HG03442 (cell line): Measurements from ENCODE around the gene SSBP1.
A peak's percentile ranks its signal among the peaks of the same experiment; 100 is the strongest.
"Not testable (repeated sequence)": the region's sequence is repeated elsewhere in the genome, so short reads cannot be mapped to it uniquely, and the experiment has no call there.

Source experiments
- ATAC-seq: cut with Tn5 transposase; IDR thresholded peaks from one replicate; pipeline ENCODE4 v1.9.1; 2021; ENCODE audit warnings: mild to moderate bottlenecking, moderate library complexity; ENCODE audit not compliant: unreplicated experiment

Gene SSBP1

DNA sequence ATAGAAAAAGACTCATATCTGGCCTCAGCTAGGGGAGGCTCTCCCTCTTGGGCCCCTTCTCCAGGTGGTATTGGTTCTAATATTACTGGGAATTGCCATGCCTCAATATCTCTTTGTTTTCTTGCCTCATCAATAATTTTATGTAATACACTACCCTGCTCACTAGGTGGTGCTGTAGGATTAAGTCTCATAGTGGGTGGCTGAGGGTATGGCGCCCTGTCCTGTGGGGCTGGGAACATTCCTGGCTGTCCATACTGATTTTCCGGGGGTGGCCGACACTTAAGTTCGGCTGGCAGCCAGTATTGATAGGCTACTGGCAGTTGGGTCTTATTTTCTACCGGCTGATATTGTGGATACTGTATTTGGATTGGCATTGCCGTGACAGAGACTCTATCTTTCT is 16.8 kb downstream of the SSBP1 start:
- no peak for ATAC-seq

- ATAC-seq = no peak
Measured at GRCh38 chr7:141763797-141764196, 25.6 kb downstream of the SSBP1 start, which contains the start of gene TAS2R3. TAS2R3 (plus strand) TSS chr7:141764097; CDS start chr7:141764159, 62 bp downstream.

DNA sequence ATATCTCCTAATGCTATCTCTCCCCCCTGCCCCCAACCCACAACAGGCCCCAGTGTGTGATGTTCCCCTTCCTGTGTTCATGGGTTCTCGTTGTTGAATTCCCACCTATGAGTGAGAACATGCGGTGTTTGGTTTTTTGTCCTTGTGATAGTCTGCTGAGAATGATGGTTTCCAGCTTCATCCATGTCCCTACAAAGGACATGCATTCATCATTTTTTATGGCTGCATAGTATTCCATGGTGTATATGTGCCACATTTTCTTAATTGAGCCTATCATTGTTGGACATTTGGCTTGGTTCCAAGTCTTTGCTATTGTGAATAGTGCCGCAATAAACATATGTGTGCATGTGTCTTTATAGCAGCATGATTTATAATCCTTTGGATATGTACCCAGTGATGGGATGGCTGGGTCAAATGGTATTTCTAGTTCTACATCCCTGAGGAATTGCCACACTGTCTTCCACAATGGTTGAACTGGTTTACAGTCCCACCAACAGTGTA is 32.0 kb downstream of the SSBP1 start:
- ATAC-seq = not testable (repeated sequence)

DNA sequence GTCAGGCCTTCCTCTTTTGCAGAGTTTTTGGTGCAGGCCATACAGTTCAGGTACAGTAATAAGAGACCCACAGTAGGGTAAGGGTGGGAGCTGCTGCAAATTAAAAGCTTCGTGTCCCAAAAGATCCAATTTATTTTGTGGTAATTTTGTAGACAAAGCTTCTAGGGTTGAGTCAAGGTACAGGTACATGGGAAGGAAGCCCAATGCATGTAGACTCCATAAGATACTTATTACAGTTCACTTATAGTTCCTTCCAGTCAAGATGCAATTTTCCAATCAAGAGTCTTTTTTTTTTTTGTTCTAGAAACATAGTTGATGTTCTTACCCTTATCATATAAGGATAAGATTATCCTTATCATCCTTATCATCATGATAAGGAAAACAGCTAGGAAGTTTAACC is 38.2 kb downstream of the SSBP1 start, which contains the start of gene TAS2R4:
Gene TAS2R4 (plus strand): TSS at position 301 of the 400 bp plus-strand sequence. CDS start 1,815 bp downstream, outside the sequence.
- ATAC-seq = no peak

DNA sequence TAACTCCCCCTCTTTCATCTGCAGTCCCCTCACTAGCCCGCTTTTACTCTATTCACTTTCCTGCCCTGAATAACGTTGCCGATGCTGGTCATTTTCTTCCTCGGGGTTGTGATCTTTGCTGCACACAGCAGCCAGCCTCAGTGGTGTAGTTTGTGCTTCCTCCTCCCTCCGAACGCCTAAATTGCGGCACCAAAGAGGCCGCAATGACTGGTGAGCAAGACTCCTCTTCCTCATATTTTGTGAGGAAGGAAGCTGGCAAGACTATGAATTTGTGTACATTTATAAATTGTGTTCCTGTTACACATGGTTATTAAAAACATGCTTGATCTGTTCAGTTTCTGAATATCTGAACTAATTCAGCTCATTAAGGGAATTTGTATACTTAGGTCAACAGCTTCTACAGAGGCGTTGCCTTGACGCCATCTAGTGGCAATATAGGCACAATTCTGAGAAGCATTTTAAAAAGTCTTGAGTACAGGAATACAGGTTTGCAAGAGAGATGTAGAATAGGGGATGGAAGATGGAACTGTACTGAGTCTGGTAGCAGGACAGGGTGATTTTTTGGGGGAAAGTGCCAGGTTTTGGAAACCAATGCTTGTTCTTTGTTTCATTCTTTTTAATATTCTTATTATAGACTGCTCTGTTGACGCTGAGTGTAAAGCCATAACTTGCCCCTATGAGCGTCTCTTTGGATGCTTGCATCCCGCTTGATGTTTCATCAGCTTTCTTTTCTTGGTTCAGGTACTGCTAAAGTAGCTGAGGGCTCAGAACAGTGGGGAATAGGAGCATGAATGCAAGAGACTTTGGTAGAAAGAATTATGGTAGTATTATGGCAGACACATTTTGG is 47.8 kb downstream of the SSBP1 start:
- ATAC-seq = peak; percentile 83

DNA sequence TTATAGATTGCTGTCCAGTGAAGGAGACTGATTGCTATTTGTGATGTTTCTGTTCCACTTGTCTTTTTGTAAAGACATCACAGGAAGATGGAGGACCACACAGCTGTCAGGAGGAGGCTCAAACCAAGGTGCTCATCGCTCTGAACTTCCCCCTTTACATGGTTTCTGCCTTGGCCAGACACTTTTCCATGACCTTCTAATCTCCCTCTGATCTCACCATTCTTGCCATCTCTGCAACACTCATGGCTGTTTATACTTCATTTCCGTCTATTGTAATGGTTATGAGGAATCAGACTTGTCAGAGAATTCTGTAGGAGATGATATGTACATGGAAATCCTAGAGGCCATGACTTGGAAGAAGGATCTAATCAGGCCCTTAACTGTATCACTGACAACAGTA is 50.1 kb downstream of the SSBP1 start:
- ATAC-seq = no peak

- no peak for ATAC-seq
Measured at GRCh38 chr7:141789917-141790316, 51.8 kb downstream of the SSBP1 start, which contains the start of gene TAS2R5. TAS2R5 (plus strand) TSS chr7:141790217; CDS start chr7:141790362, 145 bp downstream.

DNA sequence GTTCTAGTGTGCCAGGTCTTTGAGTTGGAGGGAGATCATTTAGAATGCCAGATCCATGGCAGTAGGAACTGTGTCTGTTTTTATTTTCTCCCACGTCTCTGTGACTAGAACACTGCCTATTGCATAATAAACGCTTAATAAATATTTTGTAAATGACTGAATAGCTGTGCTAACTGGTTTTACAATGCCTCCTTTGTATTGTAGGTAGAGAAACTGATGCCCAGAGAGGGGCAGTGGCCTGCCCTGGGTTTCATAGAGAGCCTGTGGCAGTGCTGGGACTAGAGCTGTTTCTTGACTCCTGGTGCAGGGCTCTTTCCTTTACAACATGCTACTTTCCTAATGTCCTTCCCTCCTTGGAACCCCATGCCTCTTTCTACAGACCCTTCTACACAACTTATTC is 54.4 kb downstream of the SSBP1 start:
- ATAC-seq = no peak
